Measurements from ENCODE around the gene PPP1R16B. TPM values are rescaled to one million over a fixed set of nuclear protein-coding genes. Genes with fewer than 3 reads are reported as not detected.
A peak's percentile ranks its signal among the peaks of the same experiment; 100 is the strongest.

The PPP1R16B gene
- total RNA-seq: 10 to 100 TPM; 87.6 to 91.1 TPM
- 38.9 TPM for polyA plus RNA-seq (2013, experiment 1 of 2)
- polyA plus RNA-seq (2013, experiment 2 of 2): 37.7 TPM
- 76.1 to 755 (median 248) reads per million in 172 experiments for total RNA-seq

- H3K9me3 ChIP-seq (ENCODE audit: control insufficient read depth in 1 of 2, insufficient read depth in 1 of 2, low read length in 2 of 2): no peaks in the 10 kb centered on the region
- ChIA-PET CTCF (interaction anchor here (1.3 to 2.0 kb wide), 4 partner anchors 35 to 121 kb away, joined by 3 to 7 read pairs (median 4); partner anchors contain the start of gene FAM83D), POLR2A (interaction anchor here (0.6 to 5.3 kb wide), 24 partner anchors 9 to 157 kb away, joined by 3 to 107 read pairs (median 4); partner anchors contain the start of genes ACTR5 and DHX35)
- peaks cover 57% of the 10 kb centered on the region for H3K4me1 ChIP-seq (ENCODE audit: insufficient read depth, low read length)
- H3K9me3 Mint-ChIP-seq: no peaks in the 10 kb centered on the region
- ATAC-seq (ENCODE audit: poor library complexity) (peak; percentile 59), DNase-seq (peak; percentile 56 to 88 (median 73))
- peak within 1 kb of the TSS; percentile 97 for H3K27ac Mint-ChIP-seq
- H3K4me3 ChIP-seq (ENCODE audit: low read length): peak within 1 kb of the TSS; percentile 98
- H3K4me1 Mint-ChIP-seq (ENCODE audit: low read depth): peaks cover 55% of the 10 kb centered on the region
- H3K36me3 Mint-ChIP-seq (ENCODE audit: low read depth): peaks cover 44% of the 10 kb centered on the region
- no peak for TF ChIP-seq CTCF (IDR thresholded peaks at IDR 0.05)
- peak within 1 kb of the TSS; percentile 96 to 100 for H3K27ac ChIP-seq (ENCODE audit: low read depth in 1 of 2, low read length in 2 of 2)
- intact Hi-C loops (cut with DNase I, micrococcal nuclease): loop anchor here (1.0 to 5.0 kb wide), 6 partner anchors 15 to 157 kb away; partner anchors contain the start of genes ACTR5 (in 2 of the 2) and DHX35 (in 1 of the 2)
- no peaks in the 10 kb centered on the region for H3K27me3 ChIP-seq (ENCODE audit: control insufficient read depth in 1 of 2, insufficient read depth in 2 of 2, low read length in 2 of 2)
- peak within 1 kb of the TSS; percentile 89 for H3K4me3 Mint-ChIP-seq
- H3K27me3 Mint-ChIP-seq: no peaks in the 10 kb centered on the region
- peaks cover 5% of the 10 kb centered on the region for H3K36me3 ChIP-seq (ENCODE audit: insufficient read depth, low read length)
Measured at GRCh38 chr20:38805502-38805957, at the start of gene PPP1R16B. Gene PPP1R16B, plus strand, starts transcription at chr20:38805697. Its CDS starts 30,229 bp downstream, at chr20:38835926.

GRCh38 chr20:38757145-38757775 lies 48.2 kb upstream of the PPP1R16B start:
- no peak for DNase-seq
- Mint-ChIP-seq H3K4me1 (ENCODE audit: low read depth) (no peaks in the 10 kb centered on the region), H3K9me3 (no peaks in the 10 kb centered on the region), H3K27ac (no peak overlapping the region), H3K36me3 (ENCODE audit: low read depth) (peaks cover 87% of the 10 kb centered on the region), H3K27me3 (no peaks in the 10 kb centered on the region), H3K4me3 (no peak overlapping the region)
- Histone ChIP-seq H3K4me1 (ENCODE audit: insufficient read depth, low read length) (no peaks in the 10 kb centered on the region), H3K36me3 (ENCODE audit: insufficient read depth, low read length) (peaks cover 82% of the 10 kb centered on the region), H3K27ac (ENCODE audit: low read depth in 1 of 2, low read length in 2 of 2) (no peak overlapping the region), H3K27me3 (ENCODE audit: control insufficient read depth in 1 of 2, insufficient read depth in 2 of 2, low read length in 2 of 2) (no peaks in the 10 kb centered on the region), H3K4me3 (ENCODE audit: low read length) (no peak overlapping the region), H3K9me3 (ENCODE audit: control insufficient read depth in 1 of 2, insufficient read depth in 1 of 2, low read length in 2 of 2) (no peaks in the 10 kb centered on the region)
- no peak for ATAC-seq (ENCODE audit: poor library complexity)
- no peak for TF ChIP-seq CTCF (IDR thresholded peaks at IDR 0.05)
- CTCF ChIA-PET: no interaction called here
- intact Hi-C loops (cut with DNase I, micrococcal nuclease): loop anchor here in 1 of 2 experiments (10.0 kb wide), 1 partner anchor 138 kb away; no protein-coding TSS in a partner anchor
- POLR2A ChIA-PET: no interaction called here

- Mint-ChIP-seq H3K9me3 (no peaks in the 10 kb centered on the region), H3K36me3 (ENCODE audit: low read depth) (peaks cover 91% of the 10 kb centered on the region), H3K27ac (no peak overlapping the region), H3K27me3 (no peaks in the 10 kb centered on the region), H3K4me1 (ENCODE audit: low read depth) (no peaks in the 10 kb centered on the region), H3K4me3 (no peak overlapping the region)
- H3K4me3 ChIP-seq (ENCODE audit: low read length): no peak overlapping the region
- ChIA-PET POLR2A (no interaction called here), CTCF (no interaction called here)
- no peaks in the 10 kb centered on the region for H3K27me3 ChIP-seq (ENCODE audit: control insufficient read depth in 1 of 2, insufficient read depth in 2 of 2, low read length in 2 of 2)
- H3K4me1 ChIP-seq (ENCODE audit: insufficient read depth, low read length): no peaks in the 10 kb centered on the region
- DNase-seq (no peak), ATAC-seq (ENCODE audit: poor library complexity) (no peak)
- H3K27ac ChIP-seq (ENCODE audit: low read depth in 1 of 2, low read length in 2 of 2): no peak overlapping the region
- TF ChIP-seq CTCF (IDR thresholded peaks at IDR 0.05): no peak
- peaks cover 94% of the 10 kb centered on the region for H3K36me3 ChIP-seq (ENCODE audit: insufficient read depth, low read length)
- H3K9me3 ChIP-seq (ENCODE audit: control insufficient read depth in 1 of 2, insufficient read depth in 1 of 2, low read length in 2 of 2): no peaks in the 10 kb centered on the region
- intact Hi-C loops (cut with DNase I, micrococcal nuclease): loop anchor here in 1 of 2 experiments (10.0 kb wide), 1 partner anchor 136 kb away; no protein-coding TSS in a partner anchor
Measured at GRCh38 chr20:38759106-38759505, 46.4 kb upstream of the PPP1R16B start.

All from CD4-positive, alpha-beta T cell (primary cell).